Hepatocyte (in vitro differentiated cells): ENCODE measurements around the gene MEFV.

Source experiments
- EZH2 ChIP-seq: fragments of 200-600 bp; sonication (generic); IDR thresholded peaks from 2 replicates; pipeline ENCODE4 v1.6.1; 2016; ENCODE audit warnings: antibody characterized with exemption, mild to moderate bottlenecking, borderline replicate concordance
- EZH2phosphoT487 ChIP-seq: fragments of 200-600 bp; sonication (generic); IDR thresholded peaks from one replicate; pipeline ENCODE4 v1.6.1; 2018; ENCODE audit warnings: antibody characterized with exemption, mild to moderate bottlenecking, low read depth, moderate library complexity; ENCODE audit not compliant: unreplicated experiment, severe bottlenecking

DNA sequence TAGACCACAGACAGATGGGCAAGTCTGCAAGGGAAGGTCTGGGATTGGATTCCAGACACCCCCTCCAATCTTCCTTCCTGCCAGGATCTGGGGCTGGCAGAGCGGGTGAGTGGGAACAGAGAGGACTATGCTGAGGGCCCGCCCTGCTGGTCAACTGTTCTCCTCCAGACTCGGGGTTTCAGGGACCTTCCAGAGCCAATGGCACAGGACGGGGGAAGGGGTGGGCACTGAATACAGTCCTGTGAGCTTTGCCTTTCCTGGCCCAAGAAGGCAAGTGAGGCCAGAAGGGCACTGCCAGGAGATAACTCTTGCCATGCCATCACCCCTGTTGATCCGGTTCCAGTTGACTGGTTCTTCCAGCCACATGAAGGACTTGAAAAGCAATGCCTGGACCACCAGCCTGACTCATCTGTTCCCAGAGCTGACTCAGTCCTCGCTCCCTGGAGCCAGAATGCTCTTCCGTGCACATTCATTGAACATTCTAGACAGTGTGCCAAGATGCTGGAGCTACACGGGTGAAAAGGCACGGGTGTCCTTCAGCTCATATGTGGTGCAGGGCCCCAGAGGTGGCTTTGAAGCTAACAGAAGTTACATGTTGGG, 533 bp upstream of the MEFV start:
- TF ChIP-seq EZH2phosphoT487 (no peak), EZH2 (no peak)
